ENCODE measurements around the gene GLCCI1. TPM values are rescaled to one million over a fixed set of nuclear protein-coding genes. Genes with fewer than 3 reads are reported as not detected.
A peak's percentile ranks its signal among the peaks of the same experiment; 100 is the strongest.

The GLCCI1 gene
- total and polyA plus RNA-seq, 12 donors: 0.75 to 13.0 (median 6.6) TPM

DNA sequence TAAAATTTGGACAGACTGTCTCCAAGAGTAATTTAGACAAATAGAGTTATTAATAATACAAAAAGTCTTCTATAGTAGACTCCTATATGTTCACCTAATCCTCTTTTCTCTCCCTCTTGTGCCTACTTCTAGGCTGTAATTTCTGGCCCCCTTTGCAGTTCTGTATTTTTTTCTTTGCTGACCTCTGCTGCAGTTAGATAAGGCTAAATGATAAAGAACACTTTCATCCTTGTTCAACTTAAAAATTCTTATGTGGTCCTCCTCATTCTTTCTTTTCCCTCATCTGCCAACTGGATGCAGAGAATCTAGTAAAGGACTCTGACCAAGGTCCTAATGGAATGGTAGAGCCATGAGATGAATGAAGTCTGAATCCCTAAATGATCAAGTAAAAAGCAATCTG lies 20.1 kb downstream of the GLCCI1 start:
- no peak overlapping the region for H3K4me3 ChIP-seq
- H3K36me3 ChIP-seq: no peaks in the 10 kb centered on the region
- DNase-seq: no peak
- intact Hi-C loops (cut with DNase I): no loop called here
- TF ChIP-seq, protein P1, sequence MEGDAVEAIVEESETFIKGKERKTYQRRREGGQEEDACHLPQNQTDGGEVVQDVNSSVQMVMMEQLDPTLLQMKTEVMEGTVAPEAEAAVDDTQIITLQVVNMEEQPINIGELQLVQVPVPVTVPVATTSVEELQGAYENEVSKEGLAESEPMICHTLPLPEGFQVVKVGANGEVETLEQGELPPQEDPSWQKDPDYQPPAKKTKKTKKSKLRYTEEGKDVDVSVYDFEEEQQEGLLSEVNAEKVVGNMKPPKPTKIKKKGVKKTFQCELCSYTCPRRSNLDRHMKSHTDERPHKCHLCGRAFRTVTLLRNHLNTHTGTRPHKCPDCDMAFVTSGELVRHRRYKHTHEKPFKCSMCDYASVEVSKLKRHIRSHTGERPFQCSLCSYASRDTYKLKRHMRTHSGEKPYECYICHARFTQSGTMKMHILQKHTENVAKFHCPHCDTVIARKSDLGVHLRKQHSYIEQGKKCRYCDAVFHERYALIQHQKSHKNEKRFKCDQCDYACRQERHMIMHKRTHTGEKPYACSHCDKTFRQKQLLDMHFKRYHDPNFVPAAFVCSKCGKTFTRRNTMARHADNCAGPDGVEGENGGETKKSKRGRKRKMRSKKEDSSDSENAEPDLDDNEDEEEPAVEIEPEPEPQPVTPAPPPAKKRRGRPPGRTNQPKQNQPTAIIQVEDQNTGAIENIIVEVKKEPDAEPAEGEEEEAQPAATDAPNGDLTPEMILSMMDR (IDR thresholded peaks at IDR 0.05): no peak
- no peak for ATAC-seq
- no peak overlapping the region for H3K27ac ChIP-seq
- H3K9me3 ChIP-seq: peaks cover 0 to 26% (median 16%) of the 10 kb centered on the region in 11 donors
- no peaks in the 10 kb centered on the region for H3K27me3 ChIP-seq
- H3K4me1 ChIP-seq: peaks cover 0 to 26% (median 6%) of the 10 kb centered on the region in 9 donors

DNA sequence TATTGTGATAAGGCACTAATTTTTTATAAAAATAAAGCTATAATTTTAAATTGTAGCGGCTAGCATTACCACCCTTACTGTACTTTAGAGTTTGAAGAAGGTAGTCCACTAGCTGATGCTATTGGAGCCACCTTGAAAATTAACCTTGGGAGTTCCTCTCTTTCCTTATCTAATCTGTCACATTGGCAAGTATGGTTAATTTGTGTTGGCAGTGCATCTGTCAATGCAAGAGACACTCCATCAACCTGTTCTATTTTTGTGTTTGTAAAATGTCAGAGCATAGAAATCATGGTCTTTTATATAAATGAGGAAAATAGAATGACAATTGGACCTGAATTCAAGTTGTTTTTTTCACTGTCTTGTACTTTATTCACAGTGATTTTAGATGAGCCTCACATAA lies 20.5 kb downstream of the GLCCI1 start:
- DNase-seq (no peak), ATAC-seq (peak in 5 of 8 donors; percentile 47 to 80 (median 65))
- Histone ChIP-seq H3K36me3 (no peaks in the 10 kb centered on the region), H3K4me3 (peak overlapping the region in 1 of 10 donors; percentile 13), H3K9me3 (peaks cover 0 to 27% (median 16%) of the 10 kb centered on the region in 11 donors), H3K27me3 (no peaks in the 10 kb centered on the region), H3K27ac (peak overlapping the region in 5 of 10 donors; percentile 13 to 54 (median 18)), H3K4me1 (peaks cover 0 to 26% (median 6%) of the 10 kb centered on the region in 9 donors)
- TF ChIP-seq, protein P1 (IDR thresholded peaks at IDR 0.05): no peak
- intact Hi-C loops (cut with DNase I): no loop called here
- WGBS, 2 donors: 94 to 98% methylated on average over 1 of the region's 1 CpG

DNA sequence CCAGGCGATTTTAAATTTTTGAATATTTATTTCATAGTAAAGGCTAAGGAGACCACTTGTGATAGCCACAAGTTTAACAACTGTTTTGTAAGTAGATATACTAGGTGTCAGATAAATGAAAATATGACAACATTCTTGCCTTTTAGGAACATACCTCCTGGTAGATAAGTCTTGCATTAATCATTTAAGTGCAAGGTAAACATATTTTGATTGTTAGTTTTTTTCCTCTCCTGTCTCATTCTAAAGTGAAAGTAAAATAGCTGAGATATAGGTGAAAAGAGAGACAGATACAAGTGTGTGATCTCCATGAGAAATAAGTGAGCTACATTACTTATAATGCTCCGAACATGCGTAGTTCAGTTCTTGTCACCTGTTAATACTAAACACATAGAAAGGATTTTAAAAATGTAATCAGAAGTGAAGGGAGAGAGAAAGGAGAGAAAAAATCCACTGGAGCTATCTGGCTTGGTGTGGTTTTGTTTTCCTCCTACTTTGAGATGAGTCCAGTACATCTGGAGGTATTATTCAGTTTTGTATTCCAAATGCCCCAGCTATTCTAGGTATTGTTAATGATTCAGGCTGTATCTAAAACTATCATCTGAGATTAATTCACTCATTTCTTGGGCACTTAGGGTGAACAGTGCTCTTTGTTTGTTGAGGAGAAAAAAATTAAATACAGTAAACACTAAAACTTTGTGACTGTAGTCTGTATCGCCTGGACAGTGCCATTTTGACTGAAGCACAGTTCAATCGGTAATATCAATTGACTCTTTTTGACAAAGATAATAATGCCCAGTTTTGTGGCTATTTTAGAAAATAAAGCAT lies 21.2 kb downstream of the GLCCI1 start:
- Histone ChIP-seq H3K27ac (peak overlapping the region in 7 of 10 donors; percentile 13 to 54 (median 18)), H3K4me3 (peak overlapping the region in 2 of 10 donors; percentile 6 to 13), H3K9me3 (peaks cover 0 to 28% (median 16%) of the 10 kb centered on the region in 11 donors), H3K4me1 (peaks cover 0 to 23% (median 6%) of the 10 kb centered on the region in 9 donors), H3K27me3 (no peaks in the 10 kb centered on the region), H3K36me3 (no peaks in the 10 kb centered on the region)
- DNase-seq (no peak), ATAC-seq (peak in 1 of 8 donors; percentile 24)
- intact Hi-C loops (cut with DNase I): no loop called here
- TF ChIP-seq, protein P1 (IDR thresholded peaks at IDR 0.05): no peak
- 87 to 89% methylated on average over 5 of the region's 5 CpGs for WGBS, 2 donors

DNA sequence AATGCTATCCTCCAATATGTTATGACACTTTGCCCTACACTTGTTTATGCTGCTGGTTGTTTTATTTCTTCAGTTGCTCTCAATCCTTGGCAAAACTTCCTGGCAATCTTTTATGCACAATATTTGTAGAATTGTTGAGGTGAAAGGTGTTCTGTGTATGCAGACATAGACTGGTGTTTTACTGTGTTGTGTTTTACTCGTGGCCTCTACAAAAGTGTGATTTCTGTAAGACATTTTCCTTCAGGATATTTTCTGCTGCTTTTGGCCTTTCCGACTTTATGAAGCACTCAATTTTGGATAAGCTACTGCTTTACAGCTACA lies 21.8 kb downstream of the GLCCI1 start:
- TF ChIP-seq, protein P1 (IDR thresholded peaks at IDR 0.05): no peak
- Histone ChIP-seq H3K4me1 (peaks cover 0 to 20% (median 6%) of the 10 kb centered on the region in 9 donors), H3K36me3 (no peaks in the 10 kb centered on the region), H3K27ac (peak overlapping the region in 4 of 10 donors; percentile 13 to 24 (median 20)), H3K4me3 (no peak overlapping the region), H3K27me3 (no peaks in the 10 kb centered on the region), H3K9me3 (peaks cover 0 to 32% (median 16%) of the 10 kb centered on the region in 11 donors)
- intact Hi-C loops (cut with DNase I): no loop called here
- ATAC-seq (no peak), DNase-seq (no peak)
- 89 to 92% methylated on average over 2 of the region's 2 CpGs for WGBS, 2 donors

Data from heart right ventricle (tissue), 16 donors.